NCI-H2196 (cell line): ENCODE measurements around the gene SCN8A.
"Not testable (repeated sequence)": the region's sequence is repeated elsewhere in the genome, so short reads cannot be mapped to it uniquely, and the experiment has no call there.

Experiments used
- DNase-seq: peaks from one replicate; lab custom pipeline; 2025; ENCODE audit not compliant: unreplicated experiment; lab: John Stamatoyannopoulos, UW

The SCN8A gene

DNA sequence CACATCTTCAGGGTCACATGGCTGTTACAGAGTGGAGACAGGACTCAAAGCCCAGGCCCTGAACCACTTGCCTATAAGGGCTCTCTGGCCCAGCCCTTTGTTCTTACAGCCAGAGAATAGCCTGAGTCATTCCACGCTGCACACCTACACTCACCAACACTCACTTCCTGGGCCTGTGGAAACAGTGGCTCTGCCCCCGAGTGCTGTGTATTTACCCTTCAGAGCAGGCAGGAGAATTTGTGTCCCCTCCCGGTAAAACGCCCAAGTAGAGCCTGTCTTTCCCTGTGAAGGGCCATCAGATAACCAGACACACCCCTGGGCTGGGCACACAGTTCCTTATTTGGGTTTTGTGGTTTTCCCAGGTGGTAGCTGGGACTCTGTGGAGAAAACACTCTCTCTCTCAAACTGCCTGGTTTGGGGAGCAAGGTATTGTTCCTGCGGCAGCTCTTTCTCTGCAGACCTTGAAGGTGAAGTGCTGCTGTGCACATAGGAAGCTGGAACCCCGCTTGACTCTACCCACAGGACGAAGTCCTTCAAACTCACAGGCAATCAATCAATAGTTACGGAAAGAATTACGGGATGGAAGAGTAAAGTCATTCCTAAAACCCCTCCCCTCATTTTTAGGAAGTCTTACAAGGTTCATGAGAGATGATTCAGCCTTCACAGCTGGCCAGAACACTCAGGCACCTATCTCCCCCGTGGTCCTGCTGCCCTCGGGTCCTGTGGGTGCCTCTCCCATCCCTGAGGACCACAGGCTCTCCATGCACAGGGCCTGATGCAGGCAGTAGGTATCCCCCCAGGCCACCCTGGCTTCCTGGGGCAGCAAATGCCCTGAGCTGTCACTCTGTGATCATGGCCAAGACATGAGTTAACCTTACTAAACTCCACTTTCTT is 237.1 kb downstream of the SCN8A start:
- no peak for DNase-seq

DNA sequence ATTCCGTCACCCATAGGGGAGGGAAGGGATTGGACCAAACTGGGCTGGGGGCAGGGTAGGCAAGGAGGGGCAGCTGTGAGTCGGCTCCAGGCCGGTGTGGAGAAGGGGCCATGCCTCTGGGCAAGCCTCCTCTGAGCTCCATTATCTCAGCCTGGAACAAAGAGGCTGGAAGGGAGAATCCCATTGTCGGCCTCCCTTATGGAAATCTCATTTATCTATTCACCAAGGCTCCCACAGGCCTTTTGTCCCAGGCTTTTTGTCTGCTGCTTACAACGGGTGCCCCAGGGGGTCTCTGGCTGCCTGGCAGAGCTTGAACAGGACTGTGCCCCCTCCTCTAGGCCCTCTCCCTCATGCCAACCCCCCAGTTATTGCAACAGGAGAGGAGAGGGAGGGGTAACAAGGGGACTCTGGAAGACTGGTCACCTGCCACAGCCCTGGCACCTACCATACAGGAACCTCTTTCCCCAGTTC is 238.0 kb downstream of the SCN8A start:
- DNase-seq = no peak

DNA sequence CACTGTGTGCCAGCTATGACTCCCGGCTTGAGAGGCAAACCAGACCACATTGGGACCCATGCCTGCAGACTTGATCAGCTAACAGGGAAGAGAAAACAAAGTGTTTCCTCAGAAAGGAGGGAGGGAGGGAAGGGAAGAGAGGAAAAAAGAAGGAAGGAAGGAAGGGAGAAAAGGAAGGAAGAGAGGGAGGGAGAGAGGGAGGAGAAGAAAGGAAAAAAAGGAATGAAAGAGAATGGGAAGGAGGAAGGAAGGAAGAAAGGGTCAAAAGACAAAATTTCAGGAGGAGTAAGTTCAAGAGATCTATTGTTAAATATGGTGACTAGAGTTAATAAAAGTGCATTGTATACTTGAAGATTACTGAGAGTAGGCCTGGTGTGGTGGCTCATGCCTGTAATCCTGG is 238.6 kb downstream of the SCN8A start:
- DNase-seq = no peak

DNA sequence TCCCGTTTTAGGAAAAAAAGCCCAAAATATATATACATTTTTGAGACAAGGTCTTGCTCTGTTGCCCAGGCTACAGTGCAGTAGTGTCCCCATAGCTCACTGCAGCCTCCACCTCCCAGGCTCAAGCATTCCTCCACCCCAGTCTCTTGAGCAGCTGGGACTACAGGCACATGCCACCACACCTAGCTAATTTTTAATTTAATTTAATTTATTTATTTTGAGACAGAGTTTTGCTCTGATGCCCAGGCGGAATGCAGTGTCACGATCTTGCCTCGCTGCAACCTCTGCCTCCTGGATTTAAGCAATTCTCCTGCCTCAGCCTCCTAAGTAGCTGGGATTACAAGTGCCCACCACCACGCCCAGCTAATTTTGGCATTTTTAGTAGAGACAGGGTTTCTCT is 240.8 kb downstream of the SCN8A start:
- not testable (repeated sequence) for DNase-seq

DNA sequence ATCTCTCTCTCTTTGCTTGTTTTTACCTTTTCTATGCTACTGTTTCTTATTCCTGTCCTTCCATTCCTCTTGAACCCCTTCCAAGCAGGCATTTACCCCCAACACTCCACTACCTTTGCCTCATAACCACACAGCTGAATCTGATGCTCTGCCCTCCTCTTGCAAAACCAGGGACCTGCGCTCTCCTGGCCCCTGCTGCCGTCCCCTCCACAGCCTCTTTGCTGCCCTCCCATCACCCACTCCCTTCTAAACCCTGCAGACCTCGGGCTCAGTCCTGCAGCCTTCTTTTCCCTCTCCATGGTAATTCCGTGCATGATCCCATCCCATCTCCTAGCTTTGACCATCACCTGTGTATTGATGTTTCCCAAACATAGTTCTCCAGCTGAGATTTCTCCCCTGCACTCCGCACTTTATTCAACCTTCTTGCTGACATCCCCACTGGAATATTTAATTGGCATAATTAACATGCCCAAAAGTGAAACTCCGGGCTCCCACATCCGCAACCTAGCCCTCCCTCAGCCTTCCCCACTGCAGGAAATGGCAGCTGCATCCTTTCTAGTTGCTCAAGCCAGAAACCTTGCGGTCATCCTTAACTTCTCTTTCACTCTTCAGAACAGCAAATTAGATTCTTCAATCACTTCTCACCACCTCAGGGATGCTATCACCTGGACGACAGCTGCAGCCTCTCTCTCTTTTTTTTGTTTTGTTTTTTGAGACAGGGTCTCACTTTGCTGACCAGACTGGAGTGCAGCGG is 241.5 kb downstream of the SCN8A start:
- DNase-seq = no peak

DNA sequence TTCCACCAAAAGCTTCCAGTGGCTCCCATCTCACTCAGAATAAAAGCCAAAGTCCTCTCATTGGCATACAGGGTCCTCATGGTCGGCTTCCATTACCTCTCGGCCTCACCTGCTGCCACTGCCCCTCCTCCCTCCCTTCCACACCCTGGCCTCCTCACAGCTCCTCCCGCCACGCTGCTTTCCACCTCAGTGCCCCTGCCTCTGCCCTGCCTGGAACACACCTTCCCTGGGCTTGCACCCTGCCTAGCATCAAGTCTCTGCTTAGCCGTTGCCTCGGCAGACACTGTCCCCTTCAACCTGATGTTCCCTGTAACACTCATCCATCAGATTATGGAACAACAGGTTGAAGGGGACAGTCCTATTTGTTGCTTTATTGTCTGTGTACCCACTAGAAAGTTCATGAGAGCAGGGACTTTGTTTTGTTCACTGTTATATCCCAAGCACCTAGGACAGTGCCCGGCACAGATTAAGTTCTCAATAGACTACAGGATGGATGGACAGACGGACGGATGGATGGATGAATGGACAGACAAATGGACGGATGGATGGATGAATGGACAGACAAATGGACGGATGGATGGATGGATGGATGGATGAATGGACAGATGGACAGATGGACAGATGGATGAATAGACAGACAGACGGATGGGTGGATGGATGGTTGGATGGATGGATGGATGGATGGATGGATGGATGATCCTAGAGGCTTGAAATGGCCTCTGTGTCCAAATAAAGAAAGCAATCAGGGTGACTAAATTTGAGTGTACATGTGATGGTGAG is 242.6 kb downstream of the SCN8A start:
- DNase-seq = no peak

DNA sequence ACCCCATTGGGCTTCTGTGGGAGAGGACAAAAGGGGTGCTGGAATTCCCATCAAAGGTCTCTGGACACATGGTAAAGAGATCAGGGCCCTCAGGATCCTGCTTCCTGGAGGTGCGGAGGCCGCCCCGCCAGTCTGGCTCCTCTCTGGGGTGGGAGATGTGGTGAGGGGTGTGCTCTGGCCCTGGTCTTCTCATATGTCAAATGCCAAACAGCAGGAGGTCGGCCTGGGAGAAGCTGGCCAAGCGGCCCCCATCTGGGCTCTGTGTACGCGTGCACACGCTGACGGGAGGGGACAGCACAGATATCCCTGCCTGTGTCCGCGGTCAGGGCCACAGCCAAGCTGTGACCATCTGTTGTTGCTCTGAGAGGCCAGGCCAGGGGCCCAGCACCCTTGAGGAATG is 243.4 kb downstream of the SCN8A start:
- DNase-seq = no peak

DNA sequence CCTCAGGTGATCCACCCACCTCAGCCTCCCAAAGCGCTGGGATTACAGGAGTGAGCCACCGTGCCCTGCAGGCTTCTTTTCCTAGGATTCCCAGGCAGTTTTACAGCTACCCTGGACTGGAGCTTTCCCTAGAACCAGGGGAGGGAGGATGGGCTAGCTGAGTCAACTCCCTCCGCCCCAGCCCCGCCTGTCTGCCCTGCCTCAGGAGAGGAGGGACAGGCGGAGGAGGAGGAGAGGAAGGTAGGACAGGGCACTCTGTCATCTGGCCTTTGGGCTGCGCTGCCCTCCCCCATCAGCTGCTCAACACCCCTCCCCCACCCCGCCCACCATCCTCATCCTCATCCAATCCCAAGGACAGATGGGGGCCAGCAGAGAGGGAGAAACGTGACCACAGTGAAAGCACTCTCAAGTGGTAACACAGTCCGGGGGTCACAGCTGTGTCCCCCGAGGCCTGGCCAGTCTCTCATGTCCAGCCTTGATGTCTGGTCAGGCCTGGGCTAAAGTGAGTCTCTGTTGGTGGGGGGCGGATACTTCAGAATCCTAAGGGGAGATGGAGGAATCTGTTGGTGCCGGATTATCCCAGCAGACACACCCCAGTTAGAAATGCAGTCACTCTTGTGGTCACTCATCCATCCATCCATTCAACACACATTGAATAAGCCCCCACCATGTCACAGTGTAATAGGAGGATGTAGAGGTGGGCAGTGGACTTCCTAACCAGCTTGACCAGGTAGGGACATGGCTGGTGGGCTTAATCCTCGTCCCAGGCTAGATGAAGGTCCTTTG is 245.2 kb downstream of the SCN8A start:
- DNase-seq = no peak

DNA sequence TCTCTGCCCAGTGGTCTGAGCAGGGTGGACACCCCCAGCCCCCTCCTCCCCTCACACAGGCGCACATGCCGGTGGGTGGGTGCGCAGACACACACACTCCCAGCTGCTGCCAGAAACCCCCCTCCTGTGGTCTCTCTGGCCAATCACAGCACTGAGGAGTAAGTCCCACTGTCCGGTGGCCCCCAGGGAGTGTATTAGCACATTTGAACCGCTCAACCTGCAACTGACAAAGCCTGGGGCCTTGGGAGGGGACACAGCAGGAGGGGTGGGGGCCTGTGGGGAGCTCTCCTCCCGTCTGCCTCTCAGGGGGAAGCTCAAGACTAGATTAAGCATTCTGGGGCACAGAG is 245.8 kb downstream of the SCN8A start:
- no peak for DNase-seq

DNA sequence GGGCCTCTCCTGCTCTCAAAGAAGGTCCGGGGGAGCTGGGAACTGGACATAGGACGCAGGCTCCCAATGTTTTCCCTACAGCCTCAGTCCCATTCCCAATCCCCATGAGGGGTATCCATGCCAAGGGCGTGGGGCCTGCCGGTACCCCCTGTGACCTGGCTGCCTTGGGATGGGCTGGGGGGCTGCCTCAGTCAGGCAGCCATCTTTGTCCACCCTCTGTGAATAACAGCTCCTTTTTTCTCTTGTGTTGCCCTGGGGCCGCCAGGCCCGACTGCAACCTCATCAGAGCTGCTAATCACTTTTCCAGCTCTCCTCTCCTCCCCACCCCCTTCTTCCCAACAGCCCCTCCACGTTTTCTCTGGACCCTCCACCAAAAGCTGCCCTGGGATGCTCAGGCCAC is 246.3 kb downstream of the SCN8A start:
- DNase-seq = no peak

DNA sequence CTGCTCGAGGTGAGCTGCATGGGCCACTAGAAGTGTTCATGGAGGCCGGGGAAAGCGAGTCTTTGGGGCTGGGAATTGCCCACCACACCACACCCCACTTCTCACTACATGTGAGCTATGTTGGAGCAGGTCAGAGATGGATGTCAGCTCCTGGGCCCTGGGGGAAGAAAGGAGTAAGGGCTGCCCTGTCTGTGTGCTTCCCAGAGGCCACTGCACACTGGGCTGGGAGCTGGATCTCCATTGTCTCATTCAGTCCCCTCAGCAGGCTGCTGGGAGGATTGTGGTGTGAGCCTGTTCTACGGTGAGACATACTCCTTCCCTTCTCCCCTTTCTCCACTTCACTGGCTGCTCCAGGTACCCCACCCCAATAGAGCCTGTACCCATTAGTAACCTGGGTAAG is 247.0 kb downstream of the SCN8A start:
- no peak for DNase-seq

DNA sequence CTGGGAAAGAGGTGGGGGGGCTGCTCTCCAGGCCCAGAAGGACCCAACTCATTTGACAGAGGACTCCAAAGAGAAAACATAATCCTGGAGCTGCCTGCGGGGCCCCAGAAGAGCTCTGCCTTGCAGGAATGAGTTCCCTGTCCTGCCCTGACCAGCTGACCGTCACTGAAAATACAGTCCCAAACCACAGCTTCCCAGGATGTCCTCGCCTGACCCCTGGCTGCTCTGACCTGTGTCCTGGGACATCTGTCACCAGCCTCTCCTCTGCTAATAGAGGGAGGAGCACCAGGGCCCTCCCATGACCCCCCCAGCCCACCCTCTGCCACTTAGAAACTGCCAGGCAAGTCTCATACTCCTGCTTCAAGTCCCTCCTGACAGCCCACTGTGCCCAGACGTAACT is 247.7 kb downstream of the SCN8A start:
- DNase-seq = no peak

DNA sequence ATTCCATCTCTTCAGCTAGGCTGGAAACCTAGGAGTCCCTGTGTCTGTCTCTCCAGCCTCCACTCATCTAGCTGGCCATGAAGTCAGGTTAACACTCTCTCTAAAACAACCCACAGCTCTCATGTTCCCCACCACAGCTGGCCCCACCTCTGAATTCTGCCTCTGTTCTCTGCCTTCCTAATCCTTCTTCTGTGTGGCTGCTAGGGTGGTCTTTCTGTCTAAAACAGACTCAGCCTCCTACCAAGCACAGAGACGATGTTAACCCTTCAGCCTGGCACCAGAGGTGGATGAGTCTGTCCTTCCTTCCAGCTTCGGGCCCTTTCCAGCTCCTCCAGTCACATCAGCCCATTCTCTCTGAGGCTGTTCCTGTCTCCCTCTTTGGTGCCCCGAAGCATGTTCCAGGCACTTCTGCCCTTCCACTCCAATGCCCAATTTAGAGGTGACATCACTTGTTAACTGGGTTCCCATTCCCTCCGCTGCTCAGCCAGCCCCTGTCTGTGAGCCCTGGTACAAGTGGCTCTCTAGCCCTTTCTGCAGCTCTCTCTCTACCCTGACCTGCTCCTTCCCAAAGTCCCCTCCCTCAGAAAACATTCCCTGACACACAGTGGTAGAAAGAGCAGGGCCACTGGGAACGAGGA is 248.4 kb downstream of the SCN8A start:
- no peak for DNase-seq

DNA sequence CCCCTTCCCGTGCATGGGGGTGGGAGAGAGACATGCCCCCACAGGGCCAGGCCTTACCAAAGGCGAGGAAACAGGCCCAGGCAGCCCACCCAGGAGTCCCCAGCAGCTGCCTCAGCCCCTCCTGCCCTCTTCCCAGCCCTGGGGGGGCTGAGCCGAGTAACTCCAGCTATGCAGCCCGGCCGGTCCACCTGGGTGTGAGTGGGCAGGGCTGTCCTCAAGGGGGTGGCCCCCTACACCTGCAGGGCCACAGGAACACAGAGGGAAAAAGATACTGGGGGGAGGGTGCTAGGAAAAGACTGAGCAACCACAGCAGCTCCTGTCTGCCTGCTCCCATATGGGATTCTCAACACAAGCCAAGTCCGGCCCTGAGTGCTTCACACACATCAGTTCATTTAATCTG is 249.9 kb downstream of the SCN8A start:
- no peak for DNase-seq

DNA sequence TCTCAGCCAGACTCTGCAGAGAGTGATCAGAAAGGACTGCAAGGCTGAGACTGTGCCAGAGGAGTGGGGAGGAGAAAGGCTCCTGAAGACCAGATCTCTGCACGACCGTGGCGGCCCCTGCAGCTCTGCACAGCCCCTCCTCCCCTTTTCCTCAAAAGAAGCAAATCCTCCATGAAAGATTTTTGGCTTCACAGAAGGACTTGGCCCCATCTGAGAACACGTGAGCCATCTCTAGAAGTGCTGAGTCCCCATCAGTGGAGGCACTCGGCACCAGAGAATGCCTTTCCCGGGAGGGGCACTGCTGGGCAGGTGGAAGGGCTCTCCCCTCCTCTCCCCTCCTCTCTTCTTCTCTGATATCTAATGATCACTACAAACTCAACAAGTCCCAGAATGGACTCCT is 250.7 kb downstream of the SCN8A start:
- DNase-seq = no peak

DNA sequence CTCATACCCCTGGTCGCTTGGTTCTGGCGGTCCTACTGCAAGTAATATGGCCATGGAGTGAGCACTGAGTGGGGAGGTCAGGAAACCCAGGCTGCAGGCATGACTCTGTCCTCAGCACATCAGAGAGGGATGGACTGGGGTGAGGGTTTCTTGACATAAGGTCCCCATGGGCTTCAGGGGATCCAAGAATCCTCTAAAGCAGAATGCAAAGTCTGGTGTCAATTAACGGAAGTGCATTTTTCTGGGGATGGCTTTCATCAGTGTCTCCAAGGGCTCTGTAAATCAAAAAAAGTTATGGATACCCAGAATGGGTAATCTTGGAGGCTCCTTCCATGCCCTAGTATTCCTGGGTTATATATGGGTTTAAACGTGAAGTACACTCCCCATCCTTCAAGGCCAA is 253.8 kb downstream of the SCN8A start:
- no peak for DNase-seq

DNA sequence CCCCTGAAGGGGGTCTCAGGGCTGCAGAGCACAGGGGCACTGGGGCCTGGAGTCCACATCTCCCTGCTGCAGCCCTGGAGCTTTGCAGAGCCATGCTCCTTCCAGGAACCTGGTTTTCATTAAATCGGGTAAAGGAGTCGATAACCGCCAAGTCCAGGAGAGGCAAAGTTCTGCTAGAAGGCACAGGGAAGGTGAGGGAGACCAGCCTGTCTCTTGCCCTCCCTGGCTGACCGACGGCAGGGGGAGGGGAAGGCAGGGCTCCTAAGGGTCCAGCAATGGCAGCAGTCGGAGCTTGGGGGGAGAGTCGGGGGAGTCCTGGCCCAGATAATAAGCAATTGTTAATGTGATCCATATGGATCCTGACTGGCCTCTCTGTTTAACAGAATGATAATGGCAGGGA is 254.4 kb downstream of the SCN8A start:
- no peak for DNase-seq

DNA sequence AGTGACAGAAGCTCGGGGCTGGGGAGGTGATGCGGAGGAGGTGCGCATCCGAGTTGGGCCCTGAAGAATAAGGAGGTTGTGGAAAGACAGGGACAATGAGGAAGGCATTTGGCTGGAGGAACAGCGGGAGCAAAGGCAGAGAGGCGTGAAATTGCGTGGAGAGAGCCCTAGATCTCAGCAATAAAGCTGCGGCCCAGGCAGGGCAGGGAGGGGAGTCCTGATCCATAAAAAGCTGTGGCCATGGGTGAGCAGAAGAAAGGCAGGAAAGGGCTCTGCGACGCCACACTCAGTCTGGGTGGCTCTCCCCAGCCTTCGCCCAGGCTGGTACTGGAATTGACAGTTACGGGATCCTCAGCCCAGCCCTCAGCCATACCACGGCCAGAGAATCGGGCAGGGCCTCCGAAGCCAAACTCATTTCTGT is 255.2 kb downstream of the SCN8A start:
- no peak for DNase-seq

DNA sequence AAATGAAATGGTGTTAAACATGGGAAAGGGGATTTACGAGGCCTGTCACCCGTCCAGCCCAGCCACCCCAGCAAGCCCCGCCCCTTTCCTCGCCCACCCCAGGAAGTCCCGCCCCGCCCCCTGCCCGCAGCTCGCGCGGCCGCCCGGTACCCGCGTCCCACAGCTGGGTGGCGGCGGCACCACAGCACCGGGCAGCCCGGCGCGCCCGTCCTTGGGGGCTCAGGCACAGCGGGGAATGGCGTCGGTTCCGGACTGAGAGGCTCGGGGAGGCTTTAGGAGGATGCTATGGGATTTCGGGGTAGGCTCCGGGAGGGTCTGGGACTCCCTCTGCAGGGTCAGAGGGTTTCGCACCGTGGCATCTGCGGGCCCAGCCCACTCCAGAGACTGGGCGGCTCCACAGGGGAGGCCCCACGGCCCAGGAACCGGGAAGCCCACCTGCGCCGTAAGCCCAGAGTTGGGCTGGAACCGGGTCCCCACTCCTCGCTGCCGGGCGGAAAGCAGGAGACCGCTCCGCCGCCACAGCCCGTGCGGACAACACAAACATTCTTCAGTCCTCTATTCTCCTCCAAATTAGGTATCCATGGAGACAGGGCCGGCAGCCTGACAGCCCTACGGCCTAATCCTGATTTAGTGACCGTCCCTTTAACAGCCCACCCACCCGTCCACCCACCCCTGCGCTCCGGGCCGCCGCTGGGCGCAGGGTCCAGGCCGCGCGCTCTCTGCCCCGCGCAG is 256.0 kb downstream of the SCN8A start:
- DNase-seq = no peak
